ENCODE data around the gene ITGB4. TPM values are rescaled to one million over a fixed set of nuclear protein-coding genes. Genes with fewer than 3 reads are reported as not detected.

ITGB4 gene
- total and polyA plus RNA-seq, 9 of the 15 experiments (the other 6 are each of a cell fraction or from before 2014, with no cell fraction given) = 0.05 to 2.8 (median 0.76) TPM; not detected in 3

DNA sequence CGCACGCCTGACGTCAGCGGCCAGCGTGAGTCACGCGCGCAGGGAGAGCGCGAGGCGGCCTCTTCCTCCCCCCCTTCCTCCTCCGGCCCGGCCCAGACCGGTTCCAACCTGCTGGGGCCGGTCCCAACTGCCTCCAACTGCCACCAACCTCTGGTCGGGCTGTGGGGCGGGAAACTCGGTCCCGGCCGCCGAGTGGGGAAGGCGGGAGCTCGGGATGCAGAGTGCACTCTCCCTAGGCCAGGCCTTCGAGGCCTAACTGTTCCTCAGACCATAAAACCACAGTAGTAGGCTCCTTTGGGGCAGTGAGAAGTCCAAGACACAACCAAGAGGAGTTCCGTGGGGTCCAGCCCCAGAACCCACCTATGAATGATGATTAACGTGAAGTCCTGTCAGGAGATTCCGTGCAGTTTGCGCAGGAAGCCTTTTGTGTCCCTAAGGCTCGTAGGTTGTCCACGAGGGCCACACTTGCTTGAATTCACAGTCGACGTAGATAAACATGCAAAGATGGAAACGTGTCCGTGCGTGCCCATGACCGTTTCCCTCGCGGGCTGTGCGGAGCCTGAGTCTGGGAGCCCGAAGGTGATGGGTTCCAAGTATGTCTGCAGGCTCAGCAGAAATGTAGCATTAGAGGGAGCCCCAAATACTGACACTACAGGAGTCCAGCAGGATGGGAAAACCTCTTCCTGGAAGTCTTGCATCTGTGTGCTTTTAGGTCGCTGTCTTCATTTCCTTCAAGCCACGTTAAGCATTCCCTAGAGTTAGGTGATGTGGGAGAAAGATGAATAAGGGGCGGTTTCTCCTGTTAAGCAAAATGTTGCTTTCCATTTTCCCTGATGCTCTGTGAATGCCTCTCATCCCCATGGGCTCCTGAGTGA lies 64.0 kb downstream of the ITGB4 start (continued):
- no peak for TF ChIP-seq ZNF512 (tag; IDR thresholded peaks at IDR 0.05)
- no peak for TF ChIP-seq SREBF1 (IDR thresholded peaks at IDR 0.05; ENCODE audit: borderline replicate concordance, low read depth, low read length)
- no peak for TF ChIP-seq ZNF707 (CRISPR knock-in tag; conservative IDR thresholded peaks at IDR 0.05)
- no peak for TF ChIP-seq MCM5 (IDR thresholded peaks at IDR 0.05; ENCODE audit: low read depth)
- TF ChIP-seq SMARCB1 (IDR thresholded peaks at IDR 0.05; ENCODE audit: insufficient read length, low read depth) = no peak
- peak; percentile 96 for TF ChIP-seq EP300 (IDR thresholded peaks at IDR 0.05; ENCODE audit: low read length)
- no peak for TF ChIP-seq ZNF324 (CRISPR knock-in tag; IDR thresholded peaks at IDR 0.05)
- TF ChIP-seq ZNF695 (CRISPR knock-in tag; IDR thresholded peaks at IDR 0.05) = no peak
- peak; percentile 100 for TF ChIP-seq KLF16 (IDR thresholded peaks at IDR 0.05)
- no peak for TF ChIP-seq ZNF224 (CRISPR knock-in tag; IDR thresholded peaks at IDR 0.05)
- no peak for TF ChIP-seq CHD7 (IDR thresholded peaks at IDR 0.05; ENCODE audit: low read depth, low read length)
- peak; percentile 80 for TF ChIP-seq SUPT5H (IDR thresholded peaks at IDR 0.05)

All from K562 (cell line).